NCI-H2171 (cell line): Measurements from ENCODE around the gene CHCHD5.
"Not testable (repeated sequence)": the region's sequence is repeated elsewhere in the genome, so short reads cannot be mapped to it uniquely, and the experiment has no call there.

Source experiments
- DNase-seq: peaks from one replicate; lab custom pipeline; 2025; lab: John Stamatoyannopoulos, UW

The CHCHD5 gene

GRCh38 chr2:112584134-112584890 is at the start of gene CHCHD5:
Gene CHCHD5 (plus strand): TSS chr2:112584609. CDS start chr2:112584648, 39 bp downstream.
- DNase-seq: peak; percentile 95

- no peak for DNase-seq
Measured at GRCh38 chr2:112534826-112535225, 49.6 kb upstream of the CHCHD5 start.

- DNase-seq: not testable (repeated sequence)
Measured at GRCh38 chr2:112536665-112537064, 47.7 kb upstream of the CHCHD5 start.

GRCh38 chr2:112539306-112539705 is 45.1 kb upstream of the CHCHD5 start:
- DNase-seq: no peak

- DNase-seq: no peak
Measured at GRCh38 chr2:112540906-112541305, 43.5 kb upstream of the CHCHD5 start.

GRCh38 chr2:112541315-112542122 is 42.9 kb upstream of the CHCHD5 start:
- DNase-seq: peak; percentile 64

- peak; percentile 79 for DNase-seq
Measured at GRCh38 chr2:112542123-112542983, 42.1 kb upstream of the CHCHD5 start, which contains the start of gene POLR1B. Gene POLR1B (plus strand): TSS chr2:112542465. CDS start chr2:112542495, 30 bp downstream.

GRCh38 chr2:112542984-112543661 is 41.3 kb upstream of the CHCHD5 start:
- no peak for DNase-seq

- no peak for DNase-seq
Measured at GRCh38 chr2:112547333-112547732, 37.1 kb upstream of the CHCHD5 start.

GRCh38 chr2:112548980-112549379 is 35.4 kb upstream of the CHCHD5 start:
- no peak for DNase-seq

GRCh38 chr2:112566104-112566503 is 18.3 kb upstream of the CHCHD5 start:
- no peak for DNase-seq

- DNase-seq: not testable (repeated sequence)
Measured at GRCh38 chr2:112566508-112566907, 17.9 kb upstream of the CHCHD5 start.

GRCh38 chr2:112572005-112572404 is 12.4 kb upstream of the CHCHD5 start:
- DNase-seq: no peak

- DNase-seq: no peak
Measured at GRCh38 chr2:112577756-112578155, 6.7 kb upstream of the CHCHD5 start.

GRCh38 chr2:112579241-112579640 is 5.2 kb upstream of the CHCHD5 start:
- no peak for DNase-seq

GRCh38 chr2:112580084-112580483 is 4.3 kb upstream of the CHCHD5 start:
- DNase-seq: no peak

GRCh38 chr2:112582314-112582746 is 2.1 kb upstream of the CHCHD5 start:
- peak; percentile 68 for DNase-seq

- DNase-seq: peak; percentile 51
Measured at GRCh38 chr2:112583497-112584133, 794 bp upstream of the CHCHD5 start.

- DNase-seq: no peak
Measured at GRCh38 chr2:112584891-112585250, 462 bp downstream of the CHCHD5 start.

GRCh38 chr2:112585400-112585799 is 991 bp downstream of the CHCHD5 start:
- no peak for DNase-seq

GRCh38 chr2:112585873-112586464 is 1.6 kb downstream of the CHCHD5 start:
- no peak for DNase-seq
